ENCODE data around the gene STRN.

DNA sequence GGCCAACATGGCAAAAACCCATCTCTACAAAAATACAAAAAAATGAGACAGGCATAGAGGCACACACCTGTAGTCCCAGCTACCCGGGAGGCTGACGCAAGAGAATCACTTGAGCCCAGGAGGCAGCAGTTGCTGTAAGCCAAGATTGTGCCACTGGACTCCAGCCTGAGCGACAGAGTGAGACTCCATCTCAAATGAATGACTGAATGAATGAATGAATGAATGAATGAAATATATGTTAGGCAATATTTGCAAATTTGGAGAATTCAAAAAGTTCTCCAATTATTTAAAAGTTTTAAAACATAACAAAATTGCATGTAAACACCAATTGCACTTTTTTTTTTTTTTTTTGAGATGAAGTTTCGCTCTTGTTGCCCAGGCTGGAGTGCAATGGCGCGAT lies 61.7 kb downstream of the STRN start:
- no peak for TF ChIP-seq POLR2AphosphoS5 (IDR thresholded peaks at IDR 0.05; ENCODE audit: low read depth, low read length)
- TF ChIP-seq, protein P1, sequence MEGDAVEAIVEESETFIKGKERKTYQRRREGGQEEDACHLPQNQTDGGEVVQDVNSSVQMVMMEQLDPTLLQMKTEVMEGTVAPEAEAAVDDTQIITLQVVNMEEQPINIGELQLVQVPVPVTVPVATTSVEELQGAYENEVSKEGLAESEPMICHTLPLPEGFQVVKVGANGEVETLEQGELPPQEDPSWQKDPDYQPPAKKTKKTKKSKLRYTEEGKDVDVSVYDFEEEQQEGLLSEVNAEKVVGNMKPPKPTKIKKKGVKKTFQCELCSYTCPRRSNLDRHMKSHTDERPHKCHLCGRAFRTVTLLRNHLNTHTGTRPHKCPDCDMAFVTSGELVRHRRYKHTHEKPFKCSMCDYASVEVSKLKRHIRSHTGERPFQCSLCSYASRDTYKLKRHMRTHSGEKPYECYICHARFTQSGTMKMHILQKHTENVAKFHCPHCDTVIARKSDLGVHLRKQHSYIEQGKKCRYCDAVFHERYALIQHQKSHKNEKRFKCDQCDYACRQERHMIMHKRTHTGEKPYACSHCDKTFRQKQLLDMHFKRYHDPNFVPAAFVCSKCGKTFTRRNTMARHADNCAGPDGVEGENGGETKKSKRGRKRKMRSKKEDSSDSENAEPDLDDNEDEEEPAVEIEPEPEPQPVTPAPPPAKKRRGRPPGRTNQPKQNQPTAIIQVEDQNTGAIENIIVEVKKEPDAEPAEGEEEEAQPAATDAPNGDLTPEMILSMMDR (IDR thresholded peaks at IDR 0.05) = no peak
- no peak for TF ChIP-seq TCF7L2 (IDR thresholded peaks at IDR 0.05; ENCODE audit: low read depth, low read length)
- TF ChIP-seq, protein P2, sequence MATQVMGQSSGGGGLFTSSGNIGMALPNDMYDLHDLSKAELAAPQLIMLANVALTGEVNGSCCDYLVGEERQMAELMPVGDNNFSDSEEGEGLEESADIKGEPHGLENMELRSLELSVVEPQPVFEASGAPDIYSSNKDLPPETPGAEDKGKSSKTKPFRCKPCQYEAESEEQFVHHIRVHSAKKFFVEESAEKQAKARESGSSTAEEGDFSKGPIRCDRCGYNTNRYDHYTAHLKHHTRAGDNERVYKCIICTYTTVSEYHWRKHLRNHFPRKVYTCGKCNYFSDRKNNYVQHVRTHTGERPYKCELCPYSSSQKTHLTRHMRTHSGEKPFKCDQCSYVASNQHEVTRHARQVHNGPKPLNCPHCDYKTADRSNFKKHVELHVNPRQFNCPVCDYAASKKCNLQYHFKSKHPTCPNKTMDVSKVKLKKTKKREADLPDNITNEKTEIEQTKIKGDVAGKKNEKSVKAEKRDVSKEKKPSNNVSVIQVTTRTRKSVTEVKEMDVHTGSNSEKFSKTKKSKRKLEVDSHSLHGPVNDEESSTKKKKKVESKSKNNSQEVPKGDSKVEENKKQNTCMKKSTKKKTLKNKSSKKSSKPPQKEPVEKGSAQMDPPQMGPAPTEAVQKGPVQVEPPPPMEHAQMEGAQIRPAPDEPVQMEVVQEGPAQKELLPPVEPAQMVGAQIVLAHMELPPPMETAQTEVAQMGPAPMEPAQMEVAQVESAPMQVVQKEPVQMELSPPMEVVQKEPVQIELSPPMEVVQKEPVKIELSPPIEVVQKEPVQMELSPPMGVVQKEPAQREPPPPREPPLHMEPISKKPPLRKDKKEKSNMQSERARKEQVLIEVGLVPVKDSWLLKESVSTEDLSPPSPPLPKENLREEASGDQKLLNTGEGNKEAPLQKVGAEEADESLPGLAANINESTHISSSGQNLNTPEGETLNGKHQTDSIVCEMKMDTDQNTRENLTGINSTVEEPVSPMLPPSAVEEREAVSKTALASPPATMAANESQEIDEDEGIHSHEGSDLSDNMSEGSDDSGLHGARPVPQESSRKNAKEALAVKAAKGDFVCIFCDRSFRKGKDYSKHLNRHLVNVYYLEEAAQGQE (IDR thresholded peaks at IDR 0.05; ENCODE audit: insufficient read depth in 1 of 2, low read depth in 2 of 2, low read length in 1 of 2) = no peak
- TF ChIP-seq SIN3A (IDR thresholded peaks at IDR 0.05; ENCODE audit: borderline replicate concordance, insufficient read depth, low read depth, low read length) = no peak
